ENCODE data around the gene TMEM52. TPM values are rescaled to one million over a fixed set of nuclear protein-coding genes. Genes with fewer than 3 reads are reported as not detected.

The TMEM52 gene
- total and polyA plus RNA-seq, 2 donors (not counting 3 experiments of a cell fraction or from before 2014, with no cell fraction given), result 1.6 to 1.7 TPM

DNA sequence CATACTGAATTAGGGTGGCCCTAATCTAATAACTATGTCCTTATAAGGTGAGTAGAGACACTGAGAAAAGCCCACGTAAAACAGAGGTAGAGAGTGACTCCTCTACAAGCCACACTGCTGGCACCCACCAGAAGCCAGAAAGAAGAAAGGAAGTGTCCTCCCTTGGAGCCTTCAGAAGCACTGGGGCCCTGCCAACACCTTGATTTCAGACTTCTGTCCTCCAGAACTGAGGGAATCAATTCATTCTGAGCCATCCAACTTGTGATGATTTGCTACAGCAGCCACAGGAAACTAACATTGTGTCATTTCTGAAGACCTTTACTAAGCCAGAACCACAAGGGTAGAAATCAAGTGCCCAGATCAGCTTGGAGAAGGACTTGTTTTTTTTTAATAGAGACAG lies 43.1 kb downstream of the TMEM52 start:
- H3K9me3 ChIP-seq (replicated peaks; ENCODE audit: control insufficient read depth, insufficient read depth, low read length), result no peaks in the 10 kb centered on the region
- intact Hi-C loops (cut with micrococcal nuclease) (no loop called here), dilution Hi-C loops (cut with MboI; ENCODE audit: extremely low pct_ligation_motif_present, low sequenced_read_pairs) (no loop called here)
- peaks cover 23% of the 10 kb centered on the region for H4K20me1 ChIP-seq (replicated peaks; ENCODE audit: control insufficient read depth, extremely low read depth, insufficient read depth, low read length)
- H3K9ac ChIP-seq (replicated peaks; ENCODE audit: extremely low read depth, insufficient read depth, low read length), result no peak overlapping the region
- FAIRE-seq (no peak), DNase-seq (ENCODE audit: low read depth, low spot score) (no peak)
- H3K4me1 ChIP-seq (ENCODE audit: control insufficient read depth, extremely low read depth, insufficient read depth, low read length), result no peaks in the 10 kb centered on the region
- H3K36me3 ChIP-seq (ENCODE audit: control insufficient read depth in 2 of 2, extremely low read depth in 1 of 2, insufficient read depth in 2 of 2, low read length in 2 of 2), result peaks cover 6 to 13% of the 10 kb centered on the region in 2 experiments
- no peaks in the 10 kb centered on the region for H3K9me1 ChIP-seq (replicated peaks; ENCODE audit: control insufficient read depth, extremely low read depth, insufficient read depth, low read length)
- TSS peak; percentile 3 for BruUV-seq (replicated peaks)
- TF ChIP-seq, protein P1, sequence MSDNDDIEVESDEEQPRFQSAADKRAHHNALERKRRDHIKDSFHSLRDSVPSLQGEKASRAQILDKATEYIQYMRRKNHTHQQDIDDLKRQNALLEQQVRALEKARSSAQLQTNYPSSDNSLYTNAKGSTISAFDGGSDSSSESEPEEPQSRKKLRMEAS (IDR thresholded peaks at IDR 0.05; ENCODE audit: insufficient read depth, insufficient read length), result no peak
- no peak overlapping the region for H3K4me2 ChIP-seq (ENCODE audit: insufficient read depth, low read length)
- POLR2A ChIA-PET, result no interaction called here
- H3K4me3 ChIP-seq (replicated peaks in 1 of 3; ENCODE audit: insufficient read depth in 1 of 3, low read depth in 1 of 3, low read length in 3 of 3), result no peak overlapping the region
- H3K27me3 ChIP-seq (ENCODE audit: control insufficient read depth in 2 of 2, insufficient read depth in 2 of 2, low read length in 2 of 2), result no peaks in the 10 kb centered on the region
- no peak overlapping the region for H3K27ac ChIP-seq (ENCODE audit: insufficient read depth, low read depth, low read length)
- CTCF ChIA-PET, result interaction anchor here (1.0 to 2.9 kb wide), 2 partner anchors 17 to 33 kb away, joined by 3 to 9 read pairs; no protein-coding TSS in a partner anchor
- H2AFZ ChIP-seq (ENCODE audit: low read depth, low read length), result no peak overlapping the region
- H3K79me2 ChIP-seq (ENCODE audit: control insufficient read depth, insufficient read depth, low read length), result peaks cover 99% of the 10 kb centered on the region

DNA sequence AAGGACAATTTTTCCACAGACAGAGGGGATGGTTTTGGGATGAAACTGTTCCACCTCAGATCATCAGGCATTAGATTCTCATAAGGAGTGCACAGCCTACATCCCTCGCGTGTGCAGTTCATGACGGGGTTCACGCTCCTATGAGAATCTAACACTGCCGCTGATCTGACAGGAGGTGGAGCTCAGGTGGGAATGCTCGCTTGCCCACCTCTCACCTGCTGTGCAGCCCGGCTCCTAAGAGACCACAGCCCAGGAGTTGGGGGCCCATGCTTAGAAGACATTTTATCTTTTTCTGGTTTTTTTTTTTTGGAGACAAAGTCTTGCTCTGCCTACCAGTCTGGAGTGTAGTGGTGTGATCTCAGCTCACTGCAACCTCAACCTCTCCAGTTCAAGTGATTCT lies 44.2 kb downstream of the TMEM52 start:
- no TSS peak for BruUV-seq (replicated peaks)
- Histone ChIP-seq H3K79me2 (ENCODE audit: control insufficient read depth, insufficient read depth, low read length) (peaks cover 99% of the 10 kb centered on the region), H4K20me1 (replicated peaks; ENCODE audit: control insufficient read depth, extremely low read depth, insufficient read depth, low read length) (peaks cover 19% of the 10 kb centered on the region), H3K9me3 (replicated peaks; ENCODE audit: control insufficient read depth, insufficient read depth, low read length) (no peaks in the 10 kb centered on the region), H3K9ac (replicated peaks; ENCODE audit: extremely low read depth, insufficient read depth, low read length) (no peak overlapping the region), H2AFZ (ENCODE audit: low read depth, low read length) (no peak overlapping the region), H3K4me2 (ENCODE audit: insufficient read depth, low read length) (no peak overlapping the region), H3K4me3 (replicated peaks in 1 of 3; ENCODE audit: insufficient read depth in 1 of 3, low read depth in 1 of 3, low read length in 3 of 3) (no peak overlapping the region), H3K9me1 (replicated peaks; ENCODE audit: control insufficient read depth, extremely low read depth, insufficient read depth, low read length) (no peaks in the 10 kb centered on the region), H3K27me3 (ENCODE audit: control insufficient read depth in 2 of 2, insufficient read depth in 2 of 2, low read length in 2 of 2) (no peaks in the 10 kb centered on the region), H3K27ac (ENCODE audit: insufficient read depth, low read depth, low read length) (no peak overlapping the region), H3K36me3 (ENCODE audit: control insufficient read depth in 2 of 2, extremely low read depth in 1 of 2, insufficient read depth in 2 of 2, low read length in 2 of 2) (peaks cover 6 to 13% of the 10 kb centered on the region in 2 experiments), H3K4me1 (ENCODE audit: control insufficient read depth, extremely low read depth, insufficient read depth, low read length) (no peaks in the 10 kb centered on the region)
- dilution Hi-C loops (cut with MboI; ENCODE audit: extremely low pct_ligation_motif_present, low sequenced_read_pairs), result no loop called here
- intact Hi-C loops (cut with micrococcal nuclease), result no loop called here
- FAIRE-seq, result no peak
- POLR2A ChIA-PET, result no interaction called here
- TF ChIP-seq POLR2A (IDR thresholded peaks at IDR 0.05; ENCODE audit: low read depth, low read length) (no peak), POLR2AphosphoS5 (IDR thresholded peaks at IDR 0.05; ENCODE audit: insufficient read depth, low read depth, low read length) (no peak), EZH2 (IDR thresholded peaks at IDR 0.05; ENCODE audit: borderline replicate concordance, low read depth, low read length, severe bottlenecking) (no peak), FOS (IDR thresholded peaks at IDR 0.05; ENCODE audit: borderline replicate concordance, insufficient read depth, low read length) (no peak), MYC (IDR thresholded peaks at IDR 0.05; ENCODE audit: low read depth, low read length) (no peak), GATA2 (IDR thresholded peaks at IDR 0.05; ENCODE audit: insufficient read depth, insufficient read length, low read depth, low read length) (no peak), JUN (IDR thresholded peaks at IDR 0.05; ENCODE audit: borderline replicate concordance, insufficient read depth, insufficient read length, low read depth) (no peak)
- TF ChIP-seq, protein P2, sequence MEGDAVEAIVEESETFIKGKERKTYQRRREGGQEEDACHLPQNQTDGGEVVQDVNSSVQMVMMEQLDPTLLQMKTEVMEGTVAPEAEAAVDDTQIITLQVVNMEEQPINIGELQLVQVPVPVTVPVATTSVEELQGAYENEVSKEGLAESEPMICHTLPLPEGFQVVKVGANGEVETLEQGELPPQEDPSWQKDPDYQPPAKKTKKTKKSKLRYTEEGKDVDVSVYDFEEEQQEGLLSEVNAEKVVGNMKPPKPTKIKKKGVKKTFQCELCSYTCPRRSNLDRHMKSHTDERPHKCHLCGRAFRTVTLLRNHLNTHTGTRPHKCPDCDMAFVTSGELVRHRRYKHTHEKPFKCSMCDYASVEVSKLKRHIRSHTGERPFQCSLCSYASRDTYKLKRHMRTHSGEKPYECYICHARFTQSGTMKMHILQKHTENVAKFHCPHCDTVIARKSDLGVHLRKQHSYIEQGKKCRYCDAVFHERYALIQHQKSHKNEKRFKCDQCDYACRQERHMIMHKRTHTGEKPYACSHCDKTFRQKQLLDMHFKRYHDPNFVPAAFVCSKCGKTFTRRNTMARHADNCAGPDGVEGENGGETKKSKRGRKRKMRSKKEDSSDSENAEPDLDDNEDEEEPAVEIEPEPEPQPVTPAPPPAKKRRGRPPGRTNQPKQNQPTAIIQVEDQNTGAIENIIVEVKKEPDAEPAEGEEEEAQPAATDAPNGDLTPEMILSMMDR (IDR thresholded peaks at IDR 0.05; ENCODE audit: extremely low read depth in 1 of 2, insufficient read depth in 1 of 2, low read depth in 1 of 2, low read length in 2 of 2), result no peak
- TF ChIP-seq, protein P1 (IDR thresholded peaks at IDR 0.05; ENCODE audit: insufficient read depth, insufficient read length), result no peak
- DNase-seq (ENCODE audit: low read depth, low spot score), result no peak
- CTCF ChIA-PET, result interaction anchor here (2.9 kb wide), 1 partner anchor 16 kb away, joined by 9 read pairs; no protein-coding TSS in a partner anchor
